Pulmonary artery endothelial cell (primary cell): ENCODE measurements around the gene KCNK3. TPM values are rescaled to one million over a fixed set of nuclear protein-coding genes. Genes with fewer than 3 reads are reported as not detected.
"Not testable (repeated sequence)": the region's sequence is repeated elsewhere in the genome, so short reads cannot be mapped to it uniquely, and the experiment has no call there.

Experiments used
- DNase-seq: peaks from one replicate; pipeline ENCODE4 v3.0.0-alpha.2; 2011; ENCODE audit warnings: low read depth, low spot score
- total RNA-seq: library from RNA; depleted of rRNA; stranded (reverse); fragments of >200 nt; gene quantifications from 2 replicates; pipeline ENCODE4 v1.2.3, GENCODE V29; 2014

The KCNK3 gene
- total RNA-seq, 1 donor from 2014 or later: not detected

- DNase-seq: not testable (repeated sequence)
Observed at GRCh38 chr2:26665296-26665695, 27.2 kb upstream of the KCNK3 start.

DNA sequence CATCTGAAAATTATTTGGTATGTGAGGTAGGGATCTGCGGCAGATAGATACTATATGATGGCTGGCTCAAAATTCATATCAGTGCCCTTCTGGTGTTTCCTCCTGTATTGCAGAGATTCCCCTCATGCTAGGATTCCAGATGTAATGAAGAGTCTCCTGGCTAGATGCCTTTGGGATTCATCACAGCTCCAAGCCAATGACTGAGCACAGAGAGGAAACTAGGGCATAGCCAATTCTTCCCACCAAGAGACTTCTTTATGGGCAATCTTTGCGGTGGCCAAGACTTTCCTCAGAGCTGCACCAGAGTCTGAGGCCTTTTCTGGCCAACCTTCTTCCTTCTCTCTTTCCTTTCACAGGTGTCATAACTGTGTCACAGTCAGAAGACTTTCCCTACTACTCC lies 25.9 kb upstream of the KCNK3 start:
- DNase-seq: no peak

DNA sequence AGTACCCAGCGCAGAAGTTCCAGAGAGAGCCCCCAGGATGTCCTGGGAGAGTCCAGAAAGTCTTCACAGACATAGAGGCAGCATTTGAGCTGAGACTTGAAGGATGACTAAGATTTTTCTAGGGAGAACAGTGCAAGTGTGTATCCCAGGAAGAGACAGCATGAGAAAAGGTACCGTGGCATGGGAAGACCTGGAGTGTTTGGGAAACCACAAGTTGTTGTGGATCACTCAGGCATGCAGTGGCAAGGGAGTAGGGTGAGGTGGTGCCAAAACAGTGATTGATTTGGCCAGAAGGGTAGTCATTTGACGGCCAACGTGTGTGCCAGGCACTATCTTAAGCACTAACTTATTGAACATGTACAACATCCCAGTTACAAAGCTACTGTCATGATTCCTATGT lies 24.5 kb upstream of the KCNK3 start:
- no peak for DNase-seq

DNA sequence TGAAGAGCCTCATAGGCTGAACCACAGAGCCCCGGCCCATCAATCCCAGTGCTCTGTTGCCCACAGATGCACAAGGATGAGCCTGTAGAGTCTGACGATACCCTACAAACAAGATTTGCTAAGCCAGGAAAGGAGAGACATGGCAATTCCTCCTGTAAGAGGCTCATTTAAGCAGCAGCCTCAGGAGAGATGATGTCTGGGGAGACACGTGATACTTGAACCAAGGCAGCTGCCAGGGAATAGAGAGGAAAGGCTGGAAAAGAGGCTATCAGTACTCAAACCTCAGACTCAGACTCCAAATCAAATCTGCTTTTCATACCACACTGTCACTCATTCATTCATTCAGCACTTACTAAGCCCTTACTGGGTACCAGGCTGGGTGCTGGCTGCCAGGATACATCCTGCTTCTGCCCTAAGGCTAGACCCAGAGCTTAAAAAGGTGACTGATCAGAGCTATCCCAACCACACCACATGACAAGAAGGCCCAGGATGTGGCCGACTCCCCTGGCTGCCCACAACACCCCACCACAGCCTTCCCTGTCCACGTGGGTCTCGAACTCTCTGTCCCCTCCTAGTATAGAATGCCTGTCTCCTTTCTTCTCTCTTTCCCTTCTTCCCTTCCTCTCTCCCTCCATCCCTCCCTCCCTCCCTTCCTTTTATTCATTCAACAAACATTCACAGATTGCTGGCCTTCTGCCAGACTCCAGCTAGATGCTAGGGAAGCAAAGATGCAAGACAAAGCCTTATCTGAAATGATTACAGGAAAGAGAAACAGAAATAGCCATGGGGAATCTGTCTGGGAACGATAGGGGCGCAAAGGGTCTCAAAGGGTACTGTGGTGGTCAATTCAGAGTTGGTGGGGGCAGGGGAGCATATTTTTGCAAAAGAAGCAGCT lies 23.4 kb upstream of the KCNK3 start:
- no peak for DNase-seq

DNA sequence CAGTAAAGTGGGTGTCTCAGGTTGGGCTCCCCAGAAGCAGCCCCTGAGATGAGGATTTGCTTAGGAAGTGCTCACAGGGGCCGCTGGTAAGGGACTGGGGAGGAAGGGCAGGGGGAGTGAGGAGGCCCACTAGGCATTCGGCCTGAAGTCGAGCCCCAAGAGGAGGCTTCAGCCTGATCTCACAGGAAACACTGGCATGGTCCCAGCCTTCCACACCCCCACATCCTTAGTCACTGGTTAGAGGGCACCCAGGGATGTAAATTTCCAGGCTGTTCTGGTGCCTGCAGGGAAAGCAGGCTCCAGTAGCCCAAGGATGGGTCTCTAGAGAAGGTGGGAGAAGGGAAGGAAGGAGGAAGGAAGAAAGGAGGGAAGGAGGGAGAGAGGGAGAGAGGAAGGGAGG lies 22.4 kb upstream of the KCNK3 start:
- no peak for DNase-seq

DNA sequence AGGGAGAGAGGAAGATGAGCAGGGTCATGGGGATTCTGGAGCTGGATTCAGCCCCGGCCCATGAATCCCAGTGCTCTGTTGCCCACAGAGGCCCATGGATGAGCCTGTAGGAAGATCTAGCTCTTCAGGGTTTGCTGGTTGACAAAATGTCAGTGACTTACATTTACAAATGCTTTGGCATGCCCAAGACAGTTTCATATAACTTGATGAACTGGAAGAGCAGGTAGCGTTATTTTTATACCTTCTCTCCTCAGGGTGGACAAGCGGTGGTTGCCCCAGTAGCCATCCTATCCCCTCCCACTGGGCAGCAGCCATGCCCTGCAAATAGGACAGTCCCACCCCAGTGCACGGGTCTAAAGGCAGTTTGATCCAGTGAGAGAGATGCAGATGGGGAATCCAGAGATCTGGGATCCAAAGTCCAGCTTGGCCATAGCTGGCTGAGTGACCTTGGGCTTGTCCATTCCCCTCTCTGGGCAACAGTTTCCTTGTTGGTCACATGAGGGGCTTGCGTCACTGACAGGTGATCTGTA lies 21.5 kb upstream of the KCNK3 start:
- no peak for DNase-seq

DNA sequence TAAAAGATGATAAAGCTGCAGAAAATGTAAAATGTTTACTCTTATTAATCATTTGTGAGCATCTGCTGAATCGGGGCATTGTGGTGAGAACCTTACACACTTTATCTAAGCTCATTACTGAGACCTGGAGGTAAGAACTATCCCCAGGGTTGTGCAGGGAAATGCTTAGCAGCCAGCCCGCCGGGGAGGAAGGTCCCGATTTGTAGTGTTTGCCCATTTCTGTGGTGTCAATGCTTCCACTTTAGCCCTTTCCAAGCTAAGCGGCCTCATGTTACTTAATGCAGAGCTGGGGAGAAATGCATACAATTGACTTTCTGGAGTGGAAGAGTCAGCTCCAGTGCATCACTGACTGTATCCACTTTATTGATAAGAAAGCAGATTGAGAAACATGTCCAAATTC lies 20.8 kb upstream of the KCNK3 start:
- no peak for DNase-seq

GRCh38 chr2:26672112-26672817 lies 20.3 kb upstream of the KCNK3 start:
- DNase-seq: no peak

- DNase-seq: no peak
Observed at GRCh38 chr2:26672818-26673393, 19.6 kb upstream of the KCNK3 start.

DNA sequence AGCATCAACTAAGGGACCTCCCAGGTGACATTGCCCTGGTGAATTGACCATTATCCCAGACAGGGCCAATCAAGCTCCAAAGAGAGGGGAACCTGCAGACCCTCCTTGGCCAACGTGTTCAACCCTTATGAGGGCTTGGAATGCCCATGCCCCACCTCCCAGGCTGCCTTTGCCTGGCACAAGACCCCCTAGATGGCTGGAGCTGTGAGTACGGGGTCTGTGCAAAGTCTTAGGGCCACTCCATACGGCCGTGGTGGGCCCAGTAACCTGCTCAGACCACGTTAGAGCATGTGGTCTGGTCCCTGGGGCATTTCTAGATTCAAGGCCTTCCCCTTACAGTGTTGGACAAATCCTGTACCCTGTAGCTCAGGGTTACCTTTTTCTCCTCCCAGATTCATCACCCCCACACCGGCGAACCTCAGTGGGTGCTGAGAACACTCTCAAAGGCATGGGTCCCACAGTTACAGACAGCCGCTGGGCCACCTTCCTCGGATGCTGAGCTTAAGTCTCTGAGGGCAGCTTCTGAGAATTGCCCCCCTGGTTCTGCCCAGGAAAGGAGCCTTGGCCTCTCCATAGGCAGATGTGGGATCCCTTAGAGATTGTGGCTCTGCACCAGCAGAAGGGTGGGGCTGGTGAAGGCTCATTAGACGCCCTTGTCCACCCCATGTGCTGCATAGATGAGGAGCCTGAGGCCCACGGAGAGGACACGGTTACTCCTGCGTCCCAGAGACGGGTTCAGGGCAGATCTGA lies 18.3 kb upstream of the KCNK3 start:
- DNase-seq: no peak

DNA sequence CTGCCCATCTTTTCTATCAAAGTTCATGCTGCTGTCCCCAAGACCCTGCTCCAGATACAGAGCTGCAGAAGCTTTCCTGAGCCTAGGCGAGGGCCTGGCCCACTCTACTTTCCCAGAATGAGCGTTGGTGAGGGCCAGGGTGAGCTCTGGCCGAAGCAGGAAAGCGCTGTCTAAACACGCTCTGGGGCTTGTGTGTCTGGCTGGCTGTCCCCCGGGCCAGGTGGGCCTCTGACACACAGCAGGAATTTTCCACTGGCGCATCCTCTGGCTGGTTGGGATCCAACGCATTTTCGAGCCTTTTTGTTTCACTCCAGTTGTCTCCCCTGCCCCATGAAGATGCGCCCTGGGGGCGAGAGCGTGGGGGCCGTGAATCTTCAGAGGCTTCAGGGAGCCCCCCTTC lies 17.8 kb upstream of the KCNK3 start:
- DNase-seq: no peak

- no peak for DNase-seq
Observed at GRCh38 chr2:26675651-26676255, 16.8 kb upstream of the KCNK3 start.

DNA sequence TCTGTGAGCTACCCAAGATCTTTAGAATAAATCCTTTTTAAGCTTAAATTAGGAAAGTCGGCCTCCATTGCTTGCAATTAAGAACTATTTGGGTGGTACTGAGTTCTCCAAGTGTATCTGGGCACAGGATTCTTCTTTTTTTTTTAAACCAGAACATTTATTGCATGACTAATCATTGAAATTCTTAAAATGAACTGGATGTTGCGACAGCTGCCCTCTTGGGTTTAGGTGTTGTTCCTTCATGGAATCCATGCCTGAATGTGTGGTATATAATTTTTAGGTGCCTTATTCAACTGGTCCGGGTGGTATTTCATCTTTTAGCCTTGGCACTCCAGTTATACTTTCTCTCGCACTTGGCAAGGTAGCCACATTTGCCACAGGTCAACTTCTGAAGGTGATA lies 14.5 kb upstream of the KCNK3 start:
- no peak for DNase-seq

- DNase-seq: no peak
Observed at GRCh38 chr2:26679867-26680266, 12.7 kb upstream of the KCNK3 start.

DNA sequence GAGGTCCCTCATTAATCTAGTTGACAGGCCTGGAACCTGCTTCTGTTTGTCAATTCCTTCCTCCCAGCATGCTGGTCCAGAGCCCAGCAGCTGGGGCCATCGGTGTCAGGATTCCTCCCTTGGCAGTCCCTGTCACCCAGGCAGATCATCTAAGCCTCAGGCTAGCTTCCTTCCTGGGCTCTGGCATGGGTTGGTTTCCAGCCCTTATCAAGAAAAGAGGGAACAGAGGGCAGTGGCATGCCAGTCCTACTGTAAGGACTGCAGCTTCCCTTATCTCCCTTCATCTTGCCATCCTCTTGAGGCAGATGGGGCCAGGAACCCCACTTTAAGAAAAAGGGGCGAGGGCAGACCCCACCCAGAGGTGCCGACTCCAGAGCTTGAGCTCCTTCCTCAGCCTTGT lies 10.9 kb upstream of the KCNK3 start:
- DNase-seq: no peak

- no peak for DNase-seq
Observed at GRCh38 chr2:26682155-26682554, 10.4 kb upstream of the KCNK3 start.

GRCh38 chr2:26683583-26683982 lies 8.9 kb upstream of the KCNK3 start:
- no peak for DNase-seq

DNA sequence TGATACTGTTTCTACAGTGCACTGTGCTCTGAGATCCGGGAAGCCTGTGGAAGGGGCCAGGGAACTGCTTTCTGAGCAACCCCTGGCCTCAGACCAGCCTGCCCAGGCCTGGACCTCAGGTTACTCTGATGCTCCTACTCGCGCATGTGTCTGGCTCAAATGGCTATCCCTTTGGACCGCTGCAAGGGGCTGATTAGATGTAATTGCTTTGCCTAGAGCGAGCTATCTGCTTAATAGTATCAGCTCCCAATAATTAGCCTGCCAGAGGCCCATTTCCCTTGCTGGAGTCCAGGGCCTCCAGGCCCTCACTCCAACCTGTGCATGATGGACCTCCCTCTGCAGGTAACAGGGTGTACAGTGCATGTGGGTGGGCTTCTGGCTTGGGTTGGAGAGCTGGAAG lies 7.2 kb upstream of the KCNK3 start:
- DNase-seq: no peak

GRCh38 chr2:26685989-26686839 lies 6.3 kb upstream of the KCNK3 start:
- no peak for DNase-seq

DNA sequence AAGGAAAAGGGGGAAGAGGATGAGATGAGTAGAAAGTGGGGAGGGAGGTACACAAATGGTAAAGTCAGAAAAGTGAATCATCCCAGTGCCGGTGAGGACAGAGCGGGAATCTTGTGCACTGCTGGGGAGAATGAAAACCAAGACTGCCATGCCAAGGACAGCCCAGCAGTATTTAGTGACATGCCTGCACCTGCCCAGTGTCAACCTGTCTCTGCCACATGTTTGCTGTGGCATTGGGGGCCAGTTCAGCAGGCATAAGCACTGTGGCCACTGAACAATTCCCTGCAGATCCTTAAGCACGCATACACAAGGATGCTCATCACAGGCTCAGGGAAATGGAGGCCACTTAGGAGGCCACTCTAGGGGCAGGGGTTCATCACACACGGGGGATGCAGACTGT lies 5.2 kb upstream of the KCNK3 start:
- no peak for DNase-seq
